Esophagus squamous epithelium (tissue), 4 donors: ENCODE results near the gene ST3GAL5.

ENCODE experiments used
- CTCF ChIP-seq, 6 experiments: fragments of 450-650 bp in 4 of 6; fragments of 200-600 bp in 2 of 6; sonication (generic) in 2 of 6; IDR thresholded peaks; one replicate each; pipeline ENCODE4 v1.5.1; 2016 to 2019; ENCODE audit warnings: antibody characterized with exemption in 6 of 6, mild to moderate bottlenecking in 4 of 6, moderate library complexity in 4 of 6
- POLR2A ChIP-seq, 4 donors: fragments of 450-650 bp; IDR thresholded peaks; one replicate each; pipeline ENCODE4 v1.6.1; 2017; ENCODE audit warnings: antibody characterized with exemption in 4 of 4, mild to moderate bottlenecking in 4 of 4, moderate library complexity in 3 of 4

DNA sequence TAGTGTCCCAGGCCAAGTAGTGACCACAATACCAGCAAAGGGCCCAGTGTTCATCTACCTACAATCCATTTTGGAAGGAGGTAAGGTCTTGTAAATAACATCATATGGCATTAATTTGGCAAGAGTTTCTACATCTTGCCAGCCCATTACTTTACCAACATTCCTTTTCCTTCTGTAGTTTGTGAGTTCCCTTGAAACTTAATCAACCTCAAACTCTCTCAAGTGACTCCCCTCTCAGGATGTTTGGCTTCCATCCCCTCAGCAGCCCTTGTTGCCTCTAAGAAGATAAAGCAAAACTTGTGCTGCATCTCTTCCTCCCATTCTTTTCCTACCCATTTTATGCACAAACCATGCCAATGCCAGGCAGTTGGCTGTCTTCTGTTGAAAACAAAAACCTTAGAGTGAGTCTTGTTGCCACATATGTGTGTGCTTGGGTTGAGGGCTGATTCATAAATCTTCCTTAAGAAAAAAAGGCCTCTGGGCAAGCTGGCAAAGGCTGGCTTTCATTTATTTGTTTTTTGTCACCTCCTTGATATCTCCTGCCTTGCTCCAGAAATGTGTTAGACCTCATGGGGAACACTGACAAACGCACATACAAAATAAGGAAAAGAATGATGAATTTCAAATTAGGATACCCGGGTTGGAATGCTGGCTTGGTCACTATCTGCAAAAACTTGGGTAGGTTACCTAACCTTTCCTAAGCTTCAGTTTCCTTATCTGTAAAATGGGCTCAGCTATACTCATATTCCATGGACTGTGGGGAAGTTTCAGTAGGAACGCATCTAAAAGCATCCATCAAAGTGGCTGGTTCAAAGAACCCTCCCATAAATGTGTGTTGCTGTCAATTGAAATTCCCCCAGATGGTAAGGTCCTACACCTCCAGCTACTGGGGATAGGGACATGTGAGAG, 29.4 kb upstream of the ST3GAL5 start:
- TF ChIP-seq CTCF (IDR thresholded peaks at IDR 0.05) (no peak), POLR2A (IDR thresholded peaks at IDR 0.05) (no peak)
